Right kidney (tissue), 1 donor: ENCODE data around the gene SMURF1.

Experiments
- DNase-seq: peaks from one replicate; pipeline ENCODE4 v3.0.0-alpha.2; 2016

Gene SMURF1

DNA sequence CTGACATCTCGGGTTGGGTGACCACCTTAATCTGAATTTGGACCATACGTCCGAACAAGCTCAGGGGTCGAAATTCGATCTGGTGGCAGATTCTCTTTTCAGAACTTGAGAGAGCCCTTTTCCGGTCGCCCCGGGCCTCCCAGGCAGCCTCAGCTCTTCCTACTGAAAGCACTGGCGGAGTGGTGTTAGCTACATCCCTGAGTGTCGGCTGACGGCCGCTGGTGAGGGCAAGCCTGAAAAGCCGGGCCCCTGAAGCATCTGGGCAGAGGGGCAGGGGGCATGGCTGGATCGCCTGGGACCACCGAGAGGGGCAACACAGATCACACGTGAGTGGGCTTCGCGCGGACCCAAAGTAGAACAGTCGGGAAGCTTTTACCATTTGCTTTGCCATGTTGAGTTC, 116.1 kb downstream of the SMURF1 start:
- no peak for DNase-seq

DNA sequence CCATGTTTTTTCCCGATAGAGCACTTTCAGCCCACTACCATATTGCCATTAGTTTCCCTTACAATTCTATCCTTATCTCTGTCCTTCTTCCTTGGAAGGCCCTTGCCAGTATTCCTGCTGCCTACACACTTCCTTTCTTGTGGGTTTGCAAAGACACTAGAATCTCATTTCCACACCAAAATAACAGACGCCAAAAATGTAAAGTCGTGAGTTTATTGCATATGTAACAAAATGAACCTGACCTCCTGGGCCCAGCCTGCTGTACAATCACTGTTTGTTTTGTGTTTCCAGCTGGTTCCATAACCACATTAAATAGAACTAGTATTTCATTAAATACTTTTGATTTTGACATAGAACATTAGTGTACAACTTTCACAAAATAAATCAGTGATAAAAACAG, 116.7 kb downstream of the SMURF1 start:
- DNase-seq = no peak

GRCh38 chr7:99024066-99024465, 119.8 kb downstream of the SMURF1 start:
- DNase-seq = no peak

GRCh38 chr7:99021941-99022560, 121.9 kb downstream of the SMURF1 start:
- no peak for DNase-seq

DNA sequence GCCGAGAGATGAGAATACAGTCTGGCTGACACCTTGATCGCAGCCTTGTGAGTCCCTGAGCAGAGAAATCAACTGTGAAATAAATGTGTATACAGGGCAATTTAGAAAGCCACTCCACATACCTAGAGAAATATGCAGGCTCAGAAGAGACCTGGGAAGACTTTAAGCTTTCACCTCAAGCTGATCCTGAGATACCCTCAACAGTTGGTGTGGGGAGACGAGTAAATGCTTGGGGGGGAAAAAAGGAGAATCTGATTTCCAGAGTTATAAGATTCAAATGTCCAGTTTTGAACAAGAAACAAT, 123.5 kb downstream of the SMURF1 start:
- DNase-seq = no peak

DNA sequence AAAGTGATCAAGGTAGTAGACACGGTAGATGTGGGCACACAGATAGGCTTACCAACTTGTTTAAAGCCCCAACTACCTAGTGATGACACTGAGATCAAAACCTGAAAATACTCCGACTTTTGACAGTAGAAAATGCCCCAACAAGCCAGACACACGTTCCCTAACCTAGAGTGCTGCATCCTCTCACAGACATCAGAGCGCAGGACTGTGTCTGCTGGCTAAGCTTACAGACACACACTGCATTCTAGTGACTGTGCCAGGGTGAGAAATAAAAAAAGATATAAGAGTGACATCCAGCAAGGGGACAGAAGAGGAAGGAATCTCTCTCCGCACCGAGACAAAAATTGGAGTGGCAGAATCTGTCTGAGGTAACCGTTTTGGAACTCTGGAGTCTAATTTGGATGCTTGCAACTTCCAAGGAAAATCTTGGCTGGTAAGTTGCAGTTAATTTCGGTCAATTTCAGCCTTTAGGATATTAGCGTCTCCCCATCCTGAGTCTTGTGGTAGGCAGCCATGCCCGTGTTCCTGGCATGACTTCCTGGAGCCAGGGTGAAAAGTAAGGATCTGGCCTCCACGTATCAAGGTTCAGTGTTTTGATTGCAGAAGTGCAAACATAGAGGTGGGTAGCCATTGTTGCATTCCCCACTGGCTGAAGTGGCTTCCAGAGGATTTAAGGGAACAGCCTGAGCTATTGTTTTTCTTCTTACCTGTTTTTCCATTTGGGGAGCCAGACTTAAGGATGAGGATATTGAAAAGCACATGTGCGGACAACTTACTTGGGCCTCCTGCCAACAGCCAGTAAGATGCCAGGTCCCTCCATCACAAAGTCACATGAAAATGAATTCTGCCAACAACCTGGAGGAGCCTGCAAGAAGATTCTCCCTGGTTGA, 124.1 kb downstream of the SMURF1 start:
- DNase-seq = no peak

DNA sequence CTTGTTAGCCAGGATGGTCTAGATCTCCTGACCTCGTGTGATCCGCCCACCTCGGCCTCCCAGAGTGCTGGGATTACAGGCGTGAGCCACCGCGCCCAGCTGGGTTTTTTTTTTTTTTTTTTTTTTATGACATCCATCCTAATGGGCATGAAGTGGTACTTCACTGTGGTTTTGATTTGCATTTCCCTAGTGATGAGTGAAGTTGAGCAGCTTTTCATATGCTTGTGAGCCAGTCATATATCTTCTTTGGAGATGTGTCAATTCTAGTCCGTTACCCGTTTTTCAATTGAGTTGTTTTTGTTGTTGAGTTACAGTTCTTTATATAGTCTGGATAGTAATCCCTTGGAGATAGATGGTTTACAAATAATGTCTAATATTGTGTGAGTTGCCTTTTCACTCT, 127.7 kb downstream of the SMURF1 start:
- no peak for DNase-seq

- no peak for DNase-seq
These were observed 129.6 kb downstream of the SMURF1 start for GRCh38 chr7:99014113-99014985.

DNA sequence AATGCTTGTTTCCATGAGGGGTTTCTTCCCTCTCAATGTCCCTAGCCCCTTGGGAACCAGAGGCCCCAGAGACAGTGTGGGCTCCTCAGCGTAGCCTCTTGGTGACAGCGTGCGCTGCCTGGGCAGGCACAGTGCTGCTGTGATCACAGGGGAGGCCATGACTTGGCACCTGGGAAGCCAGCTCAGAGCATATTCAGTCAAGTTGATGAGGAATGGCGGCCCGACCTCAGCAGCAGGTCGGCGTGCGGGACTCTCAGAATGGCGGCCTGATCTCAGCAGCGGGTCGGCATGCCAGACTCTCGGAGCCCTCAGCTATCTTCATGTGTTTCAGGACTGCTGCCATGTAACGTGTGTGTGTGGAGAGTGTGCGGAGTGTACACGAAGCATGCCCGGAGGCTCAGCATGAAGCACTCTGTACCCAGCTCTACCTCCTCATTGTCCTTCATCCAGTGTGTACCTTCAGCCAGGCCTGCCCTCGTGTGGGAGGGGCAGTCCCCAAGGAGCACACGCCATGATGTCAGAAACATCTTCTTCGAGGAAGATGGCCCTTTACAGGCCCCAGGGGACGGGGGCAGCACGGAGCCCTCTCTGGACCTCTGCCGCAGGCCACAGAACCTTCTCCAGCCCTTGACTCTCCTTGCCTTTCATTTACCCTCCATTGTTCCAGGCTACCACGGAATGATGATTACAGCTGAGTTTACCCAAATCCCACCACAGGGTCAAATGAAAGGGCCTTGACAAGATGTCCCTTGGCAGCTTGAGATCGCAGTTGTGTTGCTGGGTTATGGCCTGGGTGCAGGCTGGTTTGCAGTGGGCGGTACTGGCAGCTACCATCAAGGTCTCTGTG, 130.4 kb downstream of the SMURF1 start:
- no peak for DNase-seq

DNA sequence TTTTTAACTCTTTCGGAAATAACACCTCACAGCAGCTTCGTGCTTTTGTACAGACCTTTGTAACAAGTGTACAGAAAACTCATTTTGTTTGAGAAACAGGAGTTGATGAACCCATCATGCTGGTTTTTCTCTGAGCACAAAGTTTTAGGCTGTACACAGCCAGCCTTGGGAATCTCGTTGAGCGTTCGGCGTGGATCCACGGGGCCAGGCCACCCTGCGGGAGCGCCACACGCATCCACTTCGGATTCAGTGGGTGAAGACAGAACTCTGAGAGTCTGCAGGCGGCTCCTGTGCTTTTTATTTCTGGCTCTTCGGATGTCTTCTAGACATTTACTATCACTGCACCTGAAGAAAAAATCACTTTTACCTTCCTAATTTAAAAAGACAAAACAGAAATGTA, 131.2 kb downstream of the SMURF1 start:
- no peak for DNase-seq

GRCh38 chr7:99011706-99012404, 132.1 kb downstream of the SMURF1 start:
- no peak for DNase-seq

GRCh38 chr7:99011341-99011705, 132.6 kb downstream of the SMURF1 start:
- DNase-seq = no peak

DNA sequence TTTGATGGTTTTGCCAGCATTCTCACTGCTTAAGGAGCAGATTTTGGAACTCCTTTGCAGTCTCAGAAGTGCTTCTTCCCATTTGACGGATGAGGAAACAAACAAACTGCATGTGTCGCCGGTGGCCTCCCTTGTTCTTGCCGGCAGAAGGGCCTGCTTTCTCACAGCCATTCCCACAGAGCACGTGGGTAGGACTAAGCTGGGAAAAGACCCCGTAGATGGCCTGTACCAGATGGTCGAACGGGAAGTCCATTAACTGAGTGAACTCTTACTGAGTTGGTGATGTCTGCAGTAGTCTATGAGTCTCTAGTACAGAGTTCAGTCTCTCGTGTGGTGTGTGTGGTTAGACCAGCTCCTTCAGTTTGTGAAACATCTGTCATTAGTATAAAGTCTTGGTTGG, 133.6 kb downstream of the SMURF1 start:
- no peak for DNase-seq

- no peak for DNase-seq
These were observed 134.9 kb downstream of the SMURF1 start for GRCh38 chr7:99008921-99009530.

GRCh38 chr7:99008181-99008631, 135.7 kb downstream of the SMURF1 start:
- DNase-seq = no peak

- DNase-seq = no peak
These were observed 137.0 kb downstream of the SMURF1 start for GRCh38 chr7:99006739-99007424.

- no peak for DNase-seq
These were observed 138.1 kb downstream of the SMURF1 start for GRCh38 chr7:99005776-99006175.

DNA sequence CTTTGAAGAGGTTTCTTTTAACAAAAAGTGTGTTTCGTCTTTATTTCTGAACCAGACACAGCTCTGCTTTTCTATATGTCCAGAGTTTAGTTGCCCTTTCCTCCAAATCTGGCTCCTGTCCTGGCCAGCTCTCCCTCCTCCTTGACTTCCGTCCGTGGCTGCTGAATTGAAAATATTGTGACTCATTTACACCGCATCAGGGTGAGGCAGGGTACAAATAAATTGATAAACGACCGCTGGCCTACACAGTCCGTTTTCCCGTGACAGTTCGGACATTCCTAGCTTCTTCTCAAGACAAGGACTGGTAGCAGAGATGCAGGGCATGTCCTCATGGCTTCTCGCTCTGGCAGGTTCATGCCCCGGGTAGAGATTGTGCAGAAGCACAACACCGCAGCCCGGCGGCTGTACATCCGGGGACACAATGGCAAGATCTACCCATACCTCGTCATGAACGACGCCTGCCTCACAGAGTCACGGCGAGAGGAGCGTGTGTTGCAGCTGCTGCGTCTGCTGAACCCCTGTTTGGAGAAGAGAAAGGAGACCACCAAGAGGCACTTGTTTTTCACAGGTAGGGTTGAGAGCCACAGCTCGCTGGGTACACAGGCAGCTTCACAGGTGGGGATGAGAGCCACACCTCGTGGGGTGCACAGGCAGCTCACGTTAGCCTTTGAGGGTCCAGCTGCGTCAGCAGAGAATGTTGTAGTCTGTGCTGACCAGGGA, 139.0 kb downstream of the SMURF1 start:
- no peak for DNase-seq

DNA sequence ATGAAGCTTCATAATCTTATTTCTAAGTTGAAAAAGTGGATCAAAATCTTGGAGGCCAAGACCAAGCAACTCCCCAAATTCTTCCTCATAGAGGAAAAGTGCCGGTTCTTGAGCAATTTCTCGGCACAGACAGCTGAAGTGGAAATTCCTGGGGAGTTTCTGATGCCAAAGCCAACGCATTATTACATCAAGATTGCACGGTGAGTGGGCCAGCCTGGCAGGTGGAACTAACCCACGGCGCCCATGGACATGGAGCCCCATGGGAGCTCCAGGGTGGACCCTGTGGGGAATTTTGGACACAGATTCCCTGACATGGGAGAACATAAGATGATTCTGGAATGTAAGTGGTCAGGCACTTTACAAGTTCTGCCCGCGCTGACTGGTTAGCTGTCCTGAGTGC, 139.7 kb downstream of the SMURF1 start:
- no peak for DNase-seq

DNA sequence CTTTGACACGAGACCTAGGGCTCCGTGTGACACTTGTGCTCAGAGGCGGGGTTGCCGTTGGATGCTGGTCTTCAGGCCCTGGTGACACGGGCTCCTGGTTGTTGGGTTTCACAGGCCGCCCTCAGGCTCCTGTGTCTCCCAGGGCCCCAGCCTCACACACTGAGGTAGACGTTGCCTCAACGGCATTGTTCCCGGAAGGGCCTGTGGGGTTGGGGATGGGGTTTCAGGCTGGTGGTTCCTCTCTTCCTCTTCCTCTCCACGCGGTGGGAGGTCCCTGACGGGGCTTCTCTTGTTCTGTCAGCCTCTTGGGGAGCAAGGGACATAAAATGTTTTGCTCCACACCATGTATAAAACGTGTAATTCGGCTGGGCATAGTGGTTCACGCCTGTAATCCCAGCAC, 140.5 kb downstream of the SMURF1 start:
- DNase-seq = no peak
